Activated CD4-positive, alpha-beta T cell treated with anti-CD3 and anti-CD28 coated beads, Interleukin-2, amount 50 U/mL, for 24 hours (primary cell): ENCODE results near the gene LRRN4CL.
"Not testable (repeated sequence)": the region's sequence is repeated elsewhere in the genome, so short reads cannot be mapped to it uniquely, and the experiment has no call there.

Experiments
- DNase-seq, 2 donors: peaks; one replicate each; pipeline ENCODE4 v3.0.0-alpha.2; 2020; ENCODE audit warnings: low read depth in 1 of 2, low spot score in 1 of 2

The LRRN4CL gene

GRCh38 chr11:62677156-62677555, 12.2 kb downstream of the LRRN4CL start:
- no peak for DNase-seq

- DNase-seq: no peak
These were observed 12.6 kb downstream of the LRRN4CL start for GRCh38 chr11:62676698-62677097.

GRCh38 chr11:62675415-62675814, 13.9 kb downstream of the LRRN4CL start:
- not testable (repeated sequence) for DNase-seq

- no peak for DNase-seq
These were observed 16.2 kb downstream of the LRRN4CL start for GRCh38 chr11:62673196-62673525.

GRCh38 chr11:62671608-62672389, 17.5 kb downstream of the LRRN4CL start, which contains the start of the genes LBHD1 and UQCC3:
Gene LBHD1, minus strand, starts transcription at chr11:62672267. Its CDS starts 2,236 bp downstream, at chr11:62670031.
Gene UQCC3, plus strand, starts transcription at chr11:62671673. Its CDS starts 73 bp downstream, at chr11:62671746.
- peak; percentile 56 to 70 for DNase-seq

GRCh38 chr11:62671236-62671607, 18.1 kb downstream of the LRRN4CL start:
- no peak for DNase-seq

- no peak for DNase-seq
These were observed 19.7 kb downstream of the LRRN4CL start for GRCh38 chr11:62669420-62670161.

- no peak for DNase-seq
These were observed 21.9 kb downstream of the LRRN4CL start for GRCh38 chr11:62667460-62667859.

GRCh38 chr11:62666259-62666926, 22.9 kb downstream of the LRRN4CL start:
- DNase-seq: no peak

GRCh38 chr11:62665599-62666258, 23.6 kb downstream of the LRRN4CL start:
- DNase-seq: peak; percentile 45 to 49

GRCh38 chr11:62665075-62665598, 24.2 kb downstream of the LRRN4CL start, which contains the start of the genes C11orf98 and CSKMT:
Gene C11orf98, minus strand, starts transcription at chr11:62665210. Its CDS starts 41 bp downstream, at chr11:62665169.
Gene CSKMT, plus strand, starts transcription at chr11:62665312. Its CDS starts 568 bp downstream, at chr11:62665880.
- peak; percentile 96 to 97 for DNase-seq

GRCh38 chr11:62664405-62665074, 24.8 kb downstream of the LRRN4CL start:
- DNase-seq: no peak

- DNase-seq: no peak
These were observed 32.4 kb downstream of the LRRN4CL start for GRCh38 chr11:62656796-62657429.

- DNase-seq: no peak
These were observed 35.0 kb downstream of the LRRN4CL start for GRCh38 chr11:62654297-62654696.

GRCh38 chr11:62652161-62653006, 36.9 kb downstream of the LRRN4CL start:
- no peak for DNase-seq

- not testable (repeated sequence) for DNase-seq
These were observed 39.0 kb downstream of the LRRN4CL start for GRCh38 chr11:62650283-62650682.

- DNase-seq: no peak
These were observed 39.8 kb downstream of the LRRN4CL start for GRCh38 chr11:62649486-62649885.

GRCh38 chr11:62648967-62649364, 40.4 kb downstream of the LRRN4CL start:
- no peak for DNase-seq
